Anterior cingulate cortex (tissue), 58 donors: ENCODE results near the gene NLE1.
"Not testable (repeated sequence)": the region's sequence is repeated elsewhere in the genome, so short reads cannot be mapped to it uniquely, and the experiment has no call there.

Experiments
- DNase-seq, 58 donors: peaks; one replicate each; lab custom pipeline; 2025; lab: John Stamatoyannopoulos, UW

The NLE1 gene

GRCh38 chr17:35141681-35142466, at the start of gene NLE1:
Gene NLE1, minus strand, starts transcription at chr17:35142303. Its CDS starts 28 bp downstream, at chr17:35142275.
- DNase-seq = peak in 57 of 58 donors; percentile 20 to 90 (median 68)

- DNase-seq = no peak
These were observed 49.0 kb upstream of the NLE1 start for GRCh38 chr17:35191001-35191695.

- DNase-seq = no peak
These were observed 47.2 kb upstream of the NLE1 start for GRCh38 chr17:35189291-35189690.

- DNase-seq = no peak
These were observed 46.0 kb upstream of the NLE1 start for GRCh38 chr17:35188111-35188510.

GRCh38 chr17:35187481-35187880, 45.4 kb upstream of the NLE1 start:
- DNase-seq = no peak

GRCh38 chr17:35185849-35186248, 43.7 kb upstream of the NLE1 start:
- DNase-seq = no peak

- no peak for DNase-seq
These were observed 42.2 kb upstream of the NLE1 start for GRCh38 chr17:35184274-35184673.

- no peak for DNase-seq
These were observed 41.2 kb upstream of the NLE1 start for GRCh38 chr17:35183332-35183731.

GRCh38 chr17:35179379-35179778, 37.3 kb upstream of the NLE1 start:
- DNase-seq = not testable (repeated sequence)

GRCh38 chr17:35176897-35177296, 34.8 kb upstream of the NLE1 start:
- DNase-seq = no peak

- no peak for DNase-seq
These were observed 33.7 kb upstream of the NLE1 start for GRCh38 chr17:35175638-35176415.

GRCh38 chr17:35174835-35175334, 32.8 kb upstream of the NLE1 start:
- no peak for DNase-seq

GRCh38 chr17:35172321-35172720, 30.2 kb upstream of the NLE1 start:
- not testable (repeated sequence) for DNase-seq

GRCh38 chr17:35171834-35172233, 29.7 kb upstream of the NLE1 start:
- no peak for DNase-seq

GRCh38 chr17:35170968-35171771, 29.1 kb upstream of the NLE1 start:
- DNase-seq = no peak

GRCh38 chr17:35169835-35170363, 27.8 kb upstream of the NLE1 start:
- DNase-seq = no peak

- DNase-seq = no peak
These were observed 25.6 kb upstream of the NLE1 start for GRCh38 chr17:35167666-35168065.

GRCh38 chr17:35167046-35167445, 24.9 kb upstream of the NLE1 start:
- DNase-seq = peak in 15 of 58 donors; percentile 2 to 64 (median 24)

GRCh38 chr17:35166526-35166925, 24.4 kb upstream of the NLE1 start:
- no peak for DNase-seq

GRCh38 chr17:35164716-35165115, 22.6 kb upstream of the NLE1 start:
- no peak for DNase-seq
